ENCODE data around the gene LMNB1. TPM values are rescaled to one million over a fixed set of nuclear protein-coding genes. Genes with fewer than 3 reads are reported as not detected.
"Not testable (repeated sequence)": the region's sequence is repeated elsewhere in the genome, so short reads cannot be mapped to it uniquely, and the experiment has no call there.

The LMNB1 gene
- total RNA-seq, 2 experiments from 2014 or later: 209 to 240 TPM

GRCh38 chr5:126826619-126827215, 49.8 kb downstream of the LMNB1 start:
- no peak overlapping the region for H3K27ac Mint-ChIP-seq
- peaks cover 3% of the 10 kb centered on the region for H3K4me1 Mint-ChIP-seq
- H3K27me3 Mint-ChIP-seq: no peaks in the 10 kb centered on the region
- ATAC-seq (no peak), DNase-seq (no peak)
- intact Hi-C loops (cut with DNase I, micrococcal nuclease): no loop called here
- POLR2A ChIA-PET: no interaction called here
- H3K4me3 Mint-ChIP-seq: no peak overlapping the region
- CTCF ChIA-PET: interaction anchor here (0.7 to 1.9 kb wide), 5 partner anchors 9 to 150 kb away, joined by 3 to 5 read pairs (median 4); no protein-coding TSS in a partner anchor
- peaks cover 66% of the 10 kb centered on the region for H3K36me3 Mint-ChIP-seq (ENCODE audit: low read depth)
- no peaks in the 10 kb centered on the region for H3K9me3 Mint-ChIP-seq (ENCODE audit: low read depth)

GRCh38 chr5:126829098-126829497, 52.2 kb downstream of the LMNB1 start:
- ATAC-seq (no peak), DNase-seq (no peak)
- intact Hi-C loops (cut with DNase I, micrococcal nuclease): no loop called here
- no peak overlapping the region for H3K27ac Mint-ChIP-seq
- ChIA-PET CTCF (no interaction called here), POLR2A (no interaction called here)
- H3K9me3 Mint-ChIP-seq (ENCODE audit: low read depth): no peaks in the 10 kb centered on the region
- H3K4me1 Mint-ChIP-seq: peaks cover 3% of the 10 kb centered on the region
- no peaks in the 10 kb centered on the region for H3K27me3 Mint-ChIP-seq
- no peak overlapping the region for H3K4me3 Mint-ChIP-seq
- peaks cover 74% of the 10 kb centered on the region for H3K36me3 Mint-ChIP-seq (ENCODE audit: low read depth)

DNA sequence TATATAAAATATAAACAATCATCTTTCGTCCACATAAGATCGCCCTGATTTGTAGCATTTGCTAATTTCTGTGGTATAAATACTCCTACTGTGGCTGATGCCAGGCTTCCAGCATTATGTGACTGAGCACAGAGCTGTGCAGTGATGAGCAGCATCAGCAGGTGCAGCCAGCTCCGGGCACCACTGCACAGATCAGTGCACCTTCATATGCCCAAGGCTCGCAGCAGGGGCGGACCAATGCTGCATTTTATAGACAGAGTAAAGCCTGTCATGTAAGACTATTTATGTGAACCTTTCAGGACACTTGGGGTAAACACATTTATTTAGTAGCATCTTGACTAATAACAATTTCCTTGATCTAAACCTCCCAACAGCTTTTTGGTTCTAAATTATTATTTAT, 53.1 kb downstream of the LMNB1 start:
- Mint-ChIP-seq H3K4me3 (no peak overlapping the region), H3K27ac (no peak overlapping the region), H3K36me3 (ENCODE audit: low read depth) (peaks cover 77% of the 10 kb centered on the region), H3K9me3 (ENCODE audit: low read depth) (no peaks in the 10 kb centered on the region), H3K27me3 (no peaks in the 10 kb centered on the region), H3K4me1 (peaks cover 3% of the 10 kb centered on the region)
- DNase-seq: no peak
- intact Hi-C loops (cut with DNase I, micrococcal nuclease): no loop called here
- no peak for ATAC-seq
- POLR2A ChIA-PET: no interaction called here
- CTCF ChIA-PET: interaction anchor here (0.5 to 0.9 kb wide), 3 partner anchors 16 to 661 kb away, joined by 3 to 4 read pairs (median 3); no protein-coding TSS in a partner anchor

- peaks cover 74% of the 10 kb centered on the region for H3K36me3 Mint-ChIP-seq (ENCODE audit: low read depth)
- H3K4me3 Mint-ChIP-seq: no peak overlapping the region
- H3K27me3 Mint-ChIP-seq: no peaks in the 10 kb centered on the region
- no peak for DNase-seq
- peaks cover 3% of the 10 kb centered on the region for H3K4me1 Mint-ChIP-seq
- no peaks in the 10 kb centered on the region for H3K9me3 Mint-ChIP-seq (ENCODE audit: low read depth)
- H3K27ac Mint-ChIP-seq: no peak overlapping the region
- ATAC-seq: no peak
- ChIA-PET CTCF (interaction anchor here (0.6 to 1.4 kb wide), 7 partner anchors 8 to 647 kb away, joined by 3 to 5 read pairs (median 3); no protein-coding TSS in a partner anchor), POLR2A (no interaction called here)
- intact Hi-C loops (cut with DNase I, micrococcal nuclease): no loop called here
Observed at GRCh38 chr5:126831156-126831555, 54.2 kb downstream of the LMNB1 start.

DNA sequence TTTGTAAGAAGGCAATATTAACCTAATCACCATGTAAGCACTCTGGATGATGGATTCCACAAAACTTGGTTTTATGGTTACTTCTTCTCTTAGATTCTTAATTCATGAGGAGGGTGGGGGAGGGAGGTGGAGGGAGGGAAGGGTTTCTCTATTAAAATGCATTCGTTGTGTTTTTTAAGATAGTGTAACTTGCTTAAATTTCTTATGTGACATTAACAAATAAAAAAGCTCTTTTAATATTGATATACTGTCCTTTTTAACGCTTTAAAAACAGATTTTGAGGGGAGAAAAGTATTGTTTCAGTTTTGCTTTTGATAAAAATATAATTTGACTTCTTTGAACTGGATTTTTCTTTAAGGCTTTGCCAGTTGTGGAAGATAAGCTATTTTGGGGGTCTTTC, 59.8 kb downstream of the LMNB1 start:
- no peak overlapping the region for H3K27ac Mint-ChIP-seq
- CTCF ChIA-PET: interaction anchor here (0.7 to 1.2 kb wide), 4 partner anchors 10 to 229 kb away, joined by 3 to 5 read pairs (median 3); no protein-coding TSS in a partner anchor
- no peak for DNase-seq
- H3K4me3 Mint-ChIP-seq: no peak overlapping the region
- ATAC-seq: no peak
- H3K4me1 Mint-ChIP-seq: no peaks in the 10 kb centered on the region
- POLR2A ChIA-PET: no interaction called here
- H3K9me3 Mint-ChIP-seq (ENCODE audit: low read depth): no peaks in the 10 kb centered on the region
- intact Hi-C loops (cut with DNase I, micrococcal nuclease): no loop called here
- no peaks in the 10 kb centered on the region for H3K27me3 Mint-ChIP-seq
- peaks cover 54% of the 10 kb centered on the region for H3K36me3 Mint-ChIP-seq (ENCODE audit: low read depth)

DNA sequence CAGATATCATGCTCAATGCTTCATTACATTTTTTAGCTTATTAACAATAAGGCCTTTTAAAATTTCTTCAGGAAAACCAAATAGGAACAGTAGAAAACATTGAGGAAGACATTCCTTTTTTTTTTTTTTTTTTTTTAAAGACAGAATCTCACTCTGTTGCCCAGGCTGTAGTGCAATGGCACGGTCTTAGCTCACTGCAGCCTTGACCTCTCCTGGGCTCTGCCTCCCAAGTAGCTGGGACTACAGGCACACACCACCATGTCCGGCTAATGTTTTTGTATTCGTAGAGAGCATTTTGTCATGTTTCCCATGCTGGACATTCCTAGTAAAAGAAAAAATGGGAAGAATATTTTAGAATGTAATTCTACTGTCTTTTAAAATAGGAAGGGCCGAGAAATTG, 60.3 kb downstream of the LMNB1 start:
- no peak overlapping the region for H3K4me3 Mint-ChIP-seq
- H3K27me3 Mint-ChIP-seq: no peaks in the 10 kb centered on the region
- H3K36me3 Mint-ChIP-seq (ENCODE audit: low read depth): peaks cover 54% of the 10 kb centered on the region
- H3K27ac Mint-ChIP-seq: no peak overlapping the region
- POLR2A ChIA-PET: no interaction called here
- CTCF ChIA-PET: interaction anchor here (0.7 to 1.2 kb wide), 5 partner anchors 11 to 229 kb away, joined by 3 to 5 read pairs (median 4); no protein-coding TSS in a partner anchor
- H3K9me3 Mint-ChIP-seq (ENCODE audit: low read depth): no peaks in the 10 kb centered on the region
- intact Hi-C loops (cut with DNase I, micrococcal nuclease): no loop called here
- ATAC-seq (no peak), DNase-seq (no peak)
- H3K4me1 Mint-ChIP-seq: no peaks in the 10 kb centered on the region

GRCh38 chr5:126837906-126838539, 61.1 kb downstream of the LMNB1 start:
- DNase-seq: no peak
- H3K27ac Mint-ChIP-seq: no peak overlapping the region
- ChIA-PET CTCF (interaction anchor here (0.8 to 1.2 kb wide), 3 partner anchors 12 to 153 kb away, joined by 4 to 5 read pairs (median 4); no protein-coding TSS in a partner anchor), POLR2A (no interaction called here)
- intact Hi-C loops (cut with DNase I, micrococcal nuclease): no loop called here
- peaks cover 48% of the 10 kb centered on the region for H3K36me3 Mint-ChIP-seq (ENCODE audit: low read depth)
- no peaks in the 10 kb centered on the region for H3K4me1 Mint-ChIP-seq
- H3K4me3 Mint-ChIP-seq: no peak overlapping the region
- no peak for ATAC-seq
- no peaks in the 10 kb centered on the region for H3K27me3 Mint-ChIP-seq
- H3K9me3 Mint-ChIP-seq (ENCODE audit: low read depth): no peaks in the 10 kb centered on the region

- H3K9me3 Mint-ChIP-seq (ENCODE audit: low read depth); H3K4me3 Mint-ChIP-seq; DNase-seq; intact Hi-C loops (cut with DNase I, micrococcal nuclease); H3K27me3 Mint-ChIP-seq; POLR2A ChIA-PET; ATAC-seq; H3K27ac Mint-ChIP-seq; H3K4me1 Mint-ChIP-seq; CTCF ChIA-PET: not testable (repeated sequence)
- H3K36me3 Mint-ChIP-seq (ENCODE audit: low read depth): peaks cover 36% of the 10 kb centered on the region
Observed at GRCh38 chr5:126839407-126839806, 62.5 kb downstream of the LMNB1 start.

GRCh38 chr5:126843375-126843774, 66.4 kb downstream of the LMNB1 start:
- CTCF ChIA-PET; ATAC-seq; H3K36me3 Mint-ChIP-seq (ENCODE audit: low read depth); H3K27me3 Mint-ChIP-seq; intact Hi-C loops (cut with DNase I, micrococcal nuclease); H3K4me3 Mint-ChIP-seq; H3K9me3 Mint-ChIP-seq (ENCODE audit: low read depth); DNase-seq; POLR2A ChIA-PET; H3K27ac Mint-ChIP-seq: not testable (repeated sequence)
- peaks cover 21% of the 10 kb centered on the region for H3K4me1 Mint-ChIP-seq

DNA sequence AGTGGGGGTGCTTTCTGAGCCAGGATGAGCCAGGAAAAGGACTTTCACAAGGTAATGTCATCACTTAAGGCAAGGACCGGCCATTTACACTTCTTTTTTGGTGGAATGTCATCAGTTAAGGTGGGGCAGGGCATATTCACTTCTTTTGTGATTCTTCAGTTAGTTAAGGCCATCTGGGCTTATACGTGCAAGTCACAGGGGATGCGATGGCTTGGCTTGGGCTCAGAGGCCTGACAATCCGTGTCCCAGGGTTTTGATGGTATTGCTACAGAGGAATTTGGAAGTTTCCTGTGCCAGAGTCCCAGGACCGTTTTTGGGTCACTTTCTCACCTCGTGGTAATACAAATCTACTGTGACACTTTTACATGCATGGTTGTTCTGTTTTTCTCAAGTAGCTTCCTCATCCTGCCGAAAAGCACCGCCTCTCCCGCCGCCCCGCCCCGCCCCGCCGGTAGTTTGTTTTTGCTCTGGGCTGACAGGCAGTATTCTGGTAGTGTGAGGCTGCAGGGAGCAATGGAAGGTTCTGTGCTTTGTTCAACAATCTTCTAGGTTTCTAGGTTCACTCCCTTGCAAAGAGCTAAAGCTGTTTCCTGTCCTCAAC, 68.6 kb downstream of the LMNB1 start:
- H3K4me3 Mint-ChIP-seq; H3K36me3 Mint-ChIP-seq (ENCODE audit: low read depth); intact Hi-C loops (cut with DNase I, micrococcal nuclease); H3K9me3 Mint-ChIP-seq (ENCODE audit: low read depth); H3K27me3 Mint-ChIP-seq: not testable (repeated sequence)
- ChIA-PET POLR2A (interaction anchor here (0.8 kb wide), 1 partner anchor 34 kb away, joined by 3 read pairs; no protein-coding TSS in a partner anchor), CTCF (interaction anchor here (0.6 kb wide), 1 partner anchor 194 kb away, joined by 3 read pairs; no protein-coding TSS in a partner anchor)
- DNase-seq: peak; percentile 75
- Mint-ChIP-seq H3K4me1 (peaks cover 21% of the 10 kb centered on the region), H3K27ac (peak overlapping the region; percentile 44)
- ATAC-seq: peak; percentile 83

DNA sequence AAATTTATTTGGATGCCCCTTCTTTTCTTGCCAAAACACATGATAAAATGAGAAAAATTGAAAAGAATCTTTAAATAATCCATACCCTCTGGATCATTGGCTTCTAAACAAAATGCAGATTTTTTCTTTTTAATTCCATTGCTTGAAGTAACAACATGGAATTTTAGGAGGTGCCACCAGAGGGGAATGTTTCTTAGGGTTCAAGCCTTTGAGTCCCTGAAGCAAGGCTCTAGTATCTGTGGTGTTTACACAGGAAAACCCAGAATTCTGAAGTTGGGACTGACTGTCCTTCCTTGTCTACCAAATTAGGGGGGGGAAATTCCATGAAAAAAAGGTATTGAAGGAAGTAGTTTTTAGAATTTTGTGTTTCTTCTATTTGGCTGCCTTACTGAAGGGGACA, 69.4 kb downstream of the LMNB1 start:
- CTCF ChIA-PET: interaction anchor here (0.6 kb wide), 1 partner anchor 195 kb away, joined by 3 read pairs; no protein-coding TSS in a partner anchor
- Mint-ChIP-seq H3K9me3 (ENCODE audit: low read depth) (no peaks in the 10 kb centered on the region), H3K27me3 (no peaks in the 10 kb centered on the region), H3K4me1 (peaks cover 29% of the 10 kb centered on the region), H3K27ac (no peak overlapping the region), H3K4me3 (no peak overlapping the region), H3K36me3 (ENCODE audit: low read depth) (no peaks in the 10 kb centered on the region)
- DNase-seq (no peak), ATAC-seq (no peak)
- POLR2A ChIA-PET: interaction anchor here (0.8 kb wide), 1 partner anchor 34 kb away, joined by 3 read pairs; no protein-coding TSS in a partner anchor
- intact Hi-C loops (cut with DNase I, micrococcal nuclease): no loop called here
